HG03060 (cell line): ENCODE measurements around the gene NLRP8.
"Not testable (repeated sequence)": the region's sequence is repeated elsewhere in the genome, so short reads cannot be mapped to it uniquely, and the experiment has no call there.

Source experiments
- ATAC-seq: cut with Tn5 transposase; IDR thresholded peaks from one replicate; pipeline ENCODE4 v1.9.1; 2021; ENCODE audit warnings: low read depth, moderate number of reproducible peaks; ENCODE audit not compliant: unreplicated experiment

Gene NLRP8

GRCh38 chr19:55962186-55962585 is 14.6 kb downstream of the NLRP8 start:
- ATAC-seq, result no peak

DNA sequence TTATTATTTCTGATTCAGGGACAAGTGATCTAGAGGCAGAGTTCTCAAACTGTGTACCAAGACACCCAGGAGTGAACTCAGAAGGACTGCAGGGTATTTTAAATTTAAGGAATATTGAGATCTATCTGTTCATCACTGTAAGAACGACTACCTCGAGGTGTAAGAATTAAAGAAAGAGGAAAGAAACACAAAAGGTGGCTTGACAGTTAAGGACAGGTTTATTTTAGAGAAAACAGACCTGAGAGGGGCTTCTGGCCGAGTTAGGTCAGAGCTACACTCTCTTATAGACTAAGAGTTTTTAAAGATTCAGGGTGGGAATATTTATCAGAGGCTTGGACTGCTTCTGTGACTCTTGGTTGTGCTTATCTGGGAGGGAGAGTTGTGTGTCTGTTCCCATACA is 26.4 kb downstream of the NLRP8 start:
- ATAC-seq, result no peak

DNA sequence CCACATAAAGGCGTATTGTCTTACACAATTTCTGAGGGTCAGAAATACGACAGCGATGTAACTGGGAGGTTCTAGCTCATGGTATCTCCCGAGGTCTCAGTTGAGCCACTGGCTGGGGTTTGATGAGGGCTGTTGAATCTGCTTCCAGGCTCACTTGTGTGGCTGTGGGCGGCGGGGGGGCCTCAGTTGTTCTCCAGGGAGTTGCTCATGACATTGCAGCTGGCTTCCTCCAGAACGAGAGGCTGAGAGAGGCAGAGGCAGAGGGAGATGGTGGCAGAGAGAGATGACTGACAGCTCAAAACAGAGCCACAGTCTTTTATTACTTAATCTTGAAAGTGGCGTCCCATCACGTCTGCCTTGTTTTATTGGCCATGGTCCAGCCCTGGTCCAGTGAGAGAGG is 32.8 kb downstream of the NLRP8 start:
- no peak for ATAC-seq

- no peak for ATAC-seq
Measured at GRCh38 chr19:55985254-55985653, 37.6 kb downstream of the NLRP8 start.

DNA sequence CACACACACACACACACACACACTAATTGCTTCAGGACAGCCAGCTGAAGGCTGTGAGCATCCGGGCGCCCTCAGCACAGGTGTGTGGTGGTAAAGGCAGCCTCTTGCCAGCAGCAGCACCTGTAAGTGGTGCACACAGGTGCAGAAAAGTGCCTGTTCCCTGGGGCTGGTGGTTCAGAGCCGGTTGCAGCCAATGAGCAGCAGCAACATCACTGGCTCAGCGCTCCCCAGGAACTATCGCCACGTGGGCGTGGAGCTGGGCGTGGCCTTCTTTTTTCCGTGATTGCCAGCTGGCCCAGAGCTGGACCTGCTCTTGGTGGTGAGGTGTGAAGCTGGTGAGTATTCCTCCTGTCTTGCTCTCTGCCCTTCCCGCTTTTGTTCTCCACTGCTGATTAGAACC is 38.9 kb downstream of the NLRP8 start, which contains the start of gene NLRP5:
Gene NLRP5 (plus strand): TSS at position 289 of the 400 bp plus-strand sequence.
- ATAC-seq, result no peak

DNA sequence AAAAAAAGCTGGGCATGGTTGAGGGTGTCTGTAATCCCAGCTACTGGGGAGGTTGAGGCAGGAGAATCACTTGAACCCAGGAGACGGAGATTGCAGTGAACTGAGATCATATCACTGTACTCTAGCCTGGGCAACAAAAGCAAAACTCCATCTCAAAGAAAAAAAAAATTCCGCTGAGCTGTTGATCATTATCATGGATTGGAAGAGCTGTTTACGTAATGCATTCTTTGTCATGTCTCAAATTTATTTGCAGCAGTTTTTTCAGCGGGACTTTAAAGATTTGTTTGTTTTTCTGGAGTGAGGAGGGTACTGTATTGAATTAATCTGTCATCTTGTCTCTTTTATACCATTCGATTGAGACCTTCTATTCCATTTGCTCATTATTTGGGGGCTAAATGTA is 43.2 kb downstream of the NLRP8 start:
- no peak for ATAC-seq

GRCh38 chr19:55993492-55993891 is 45.9 kb downstream of the NLRP8 start:
- no peak for ATAC-seq

- no peak for ATAC-seq
Measured at GRCh38 chr19:56014765-56015164, 67.1 kb downstream of the NLRP8 start.

- ATAC-seq, result no peak
Measured at GRCh38 chr19:56015756-56016155, 68.1 kb downstream of the NLRP8 start.

- ATAC-seq, result not testable (repeated sequence)
Measured at GRCh38 chr19:56019325-56019724, 71.7 kb downstream of the NLRP8 start.

DNA sequence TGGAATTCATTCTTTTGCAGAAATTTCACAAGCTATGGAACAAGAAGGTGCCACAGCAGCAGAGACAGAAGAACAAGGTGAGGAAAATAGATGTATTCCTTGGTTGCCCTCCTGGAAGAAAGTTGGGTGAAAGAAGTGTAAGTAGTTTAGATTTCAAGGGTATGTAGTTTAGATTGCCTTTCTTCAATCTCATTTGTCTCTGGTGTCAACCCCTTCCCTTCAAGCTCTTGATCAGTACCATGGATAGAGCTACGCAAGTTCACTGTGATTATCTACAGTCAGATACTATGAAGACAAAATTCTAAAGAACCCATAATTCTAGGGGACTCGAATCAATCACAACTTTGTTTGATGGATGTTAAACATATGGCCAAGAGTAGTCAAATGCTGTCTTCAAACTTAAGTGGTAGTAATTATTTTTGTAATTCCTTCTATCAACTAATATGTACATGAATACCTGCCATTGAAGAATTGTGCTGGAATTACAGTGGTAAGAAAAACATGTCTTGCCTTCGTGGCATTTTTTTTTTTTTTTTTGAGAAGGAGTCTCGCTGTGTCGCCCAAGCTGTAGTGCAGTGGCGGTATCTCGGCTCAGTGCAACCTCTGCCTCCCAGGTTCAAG is 72.8 kb downstream of the NLRP8 start:
- not testable (repeated sequence) for ATAC-seq

DNA sequence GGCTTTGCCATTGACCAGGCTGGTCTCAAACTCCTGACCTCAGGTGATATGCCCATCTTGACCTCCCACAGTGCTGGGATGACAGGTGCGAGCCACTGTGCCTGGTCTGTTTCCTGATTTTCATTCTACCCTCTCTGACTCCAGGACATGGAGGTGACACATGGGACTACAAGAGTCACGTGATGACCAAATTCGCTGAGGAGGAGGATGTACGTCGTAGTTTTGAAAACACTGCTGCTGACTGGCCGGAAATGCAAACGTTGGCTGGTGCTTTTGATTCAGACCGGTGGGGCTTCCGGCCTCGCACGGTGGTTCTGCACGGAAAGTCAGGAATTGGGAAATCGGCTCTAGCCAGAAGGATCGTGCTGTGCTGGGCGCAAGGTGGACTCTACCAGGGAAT is 79.1 kb downstream of the NLRP8 start:
- no peak for ATAC-seq
